PC-9 (cell line): ENCODE measurements around the gene LRMDA. TPM values are rescaled to one million over a fixed set of nuclear protein-coding genes. Genes with fewer than 3 reads are reported as not detected.

Experiments used
- BruUV-seq: library from RNA; stranded (reverse); fragments of 400-500 nt; replicated peaks from 2 replicates; lab custom pipeline; 2021; lab: Mats Ljungman, UMichigan
- CTCF ChIA-PET: fragments of 300-600 bp; sonication (Branson Sonifier 250); formaldehyde crosslinking; loops from one replicate; lab custom pipeline; 2022; ENCODE audit warnings: antibody characterized with exemption; lab: Charles Lee
- POLR2A ChIA-PET: fragments of 300-600 bp; sonication (Branson Sonifier 250); formaldehyde crosslinking; loops from one replicate; lab custom pipeline; 2022; ENCODE audit warnings: antibody characterized with exemption; ENCODE audit not compliant: unreplicated experiment; lab: Charles Lee
- DNase-seq, 2 experiments: peaks; one replicate each; pipeline versions ENCODE4 v3.0.0 to v3.0.0-alpha.2; 2015 to 2022; ENCODE audit warnings: mixed read lengths in 1 of 2
- H2AFZ ChIP-seq: fragments of 200-600 bp; sonication (generic); 2 replicates; pipeline ENCODE4 v1.8.1; 2017; ENCODE audit warnings: antibody characterized with exemption
- H3F3A ChIP-seq: fragments of 200-600 bp; sonication (generic); 2 replicates; pipeline ENCODE4 v1.8.1; 2017; ENCODE audit warnings: antibody characterized with exemption, mild to moderate bottlenecking, low read depth; ENCODE audit not compliant: insufficient read depth
- H3K27ac ChIP-seq: fragments of 200-600 bp; sonication (generic); 2 replicates; pipeline ENCODE4 v1.6.1; 2016; ENCODE audit warnings: mixed run types
- H3K27me3 ChIP-seq: fragments of 200-600 bp; sonication (generic); 2 replicates; pipeline ENCODE4 v1.6.1; 2016; ENCODE audit warnings: low read depth, mixed run types; ENCODE audit not compliant: insufficient read depth
- H3K36me3 ChIP-seq: fragments of 200-600 bp; sonication (generic); 2 replicates; pipeline ENCODE4 v1.6.1; 2016; ENCODE audit warnings: low read depth, mixed run types
- H3K4me1 ChIP-seq: fragments of 200-600 bp; sonication (generic); replicated peaks from 2 replicates; pipeline ENCODE4 v1.6.1; 2016; ENCODE audit warnings: mixed run types; ENCODE audit not compliant: insufficient read depth
- H3K4me2 ChIP-seq: fragments of 200-600 bp; sonication (generic); 2 replicates; pipeline ENCODE4 v1.6.1; 2017; ENCODE audit warnings: mixed run types
- H3K4me3 ChIP-seq: fragments of 200-600 bp; sonication (generic); 2 replicates; pipeline ENCODE4 v1.6.1; 2016; ENCODE audit warnings: mixed run types
- H3K79me2 ChIP-seq: fragments of 200-600 bp; sonication (generic); 2 replicates; pipeline ENCODE4 v1.6.1; 2017; ENCODE audit warnings: low read depth, mixed run types
- H3K9me2 ChIP-seq: fragments of 200-600 bp; sonication (generic); 2 replicates; pipeline ENCODE4 v1.8.1; 2017; ENCODE audit warnings: mild to moderate bottlenecking; ENCODE audit not compliant: insufficient read depth
- H3K9me3 ChIP-seq: fragments of 200-600 bp; sonication (generic); 2 replicates; pipeline ENCODE4 v1.8.1; 2016; ENCODE audit warnings: low read depth; ENCODE audit not compliant: insufficient read depth
- H4K20me1 ChIP-seq: fragments of 200-600 bp; sonication (generic); 2 replicates; pipeline ENCODE4 v1.8.1; 2017; ENCODE audit not compliant: insufficient read depth
- EZH2 ChIP-seq: fragments of 200-600 bp; sonication (generic); IDR thresholded peaks from 2 replicates; pipeline ENCODE4 v1.8.0; 2017; ENCODE audit warnings: antibody characterized with exemption, low read depth
- intact Hi-C: fragments of 100-400 bp; cut with micrococcal nuclease; formaldehyde crosslinking; loops from one replicate; pipeline ENCODE4 v1.10.0; 2022; ENCODE audit not compliant: unreplicated experiment
- total RNA-seq: library from RNA; stranded (reverse); gene quantifications from 2 replicates; pipeline ENCODE4 v1.2.3, GENCODE V29; 2021
- TF ChIP-seq, protein P1 (sequence below): fragments of 200-600 bp; sonication (generic); conservative IDR thresholded peaks from 2 replicates; pipeline ENCODE4 v1.6.1; 2017; ENCODE audit warnings: mixed run types, antibody characterized with exemption, mild to moderate bottlenecking, moderate library complexity

LRMDA gene
- total RNA-seq, 1 experiment from 2014 or later, result not detected

DNA sequence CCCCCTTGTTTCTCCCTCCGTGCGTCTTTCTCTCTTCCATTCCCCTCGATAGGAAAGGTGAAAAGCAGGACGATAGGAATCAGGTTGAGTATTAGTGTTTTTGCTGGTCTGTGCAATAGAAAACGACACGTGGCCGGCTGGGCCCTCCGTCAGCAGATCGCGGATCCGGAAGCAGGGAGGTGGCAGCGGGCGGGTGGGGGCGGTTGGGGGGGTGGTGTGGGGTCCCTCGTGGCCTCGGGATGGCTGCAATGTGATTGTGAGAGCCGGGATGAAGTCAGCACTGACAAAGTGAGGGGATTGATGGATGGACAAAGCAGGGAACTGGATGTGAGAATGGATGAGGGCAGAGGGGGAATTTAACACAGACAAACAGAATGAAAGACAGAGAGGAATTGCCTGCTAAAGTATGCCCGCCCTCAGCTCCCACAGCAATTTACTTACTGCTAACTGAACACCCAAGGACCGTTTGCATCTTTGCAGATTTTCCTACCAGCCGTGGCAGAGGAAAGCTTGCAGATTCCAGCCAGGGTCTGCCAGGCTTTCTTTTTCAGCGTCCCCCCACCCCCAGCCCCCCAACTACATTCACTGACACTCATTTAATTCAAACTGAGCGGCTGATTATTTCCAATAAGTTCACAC lies 280.9 kb downstream of the LRMDA start:
- CTCF ChIA-PET, result no interaction called here
- Histone ChIP-seq H2AFZ (no peak overlapping the region), H3K27ac (no peak overlapping the region), H3F3A (no peaks in the 10 kb centered on the region), H3K4me3 (no peak overlapping the region), H3K79me2 (no peaks in the 10 kb centered on the region), H3K4me2 (no peak overlapping the region), H4K20me1 (no peaks in the 10 kb centered on the region), H3K9me2 (no peaks in the 10 kb centered on the region), H3K36me3 (no peaks in the 10 kb centered on the region), H3K4me1 (no peaks in the 10 kb centered on the region), H3K27me3 (no peaks in the 10 kb centered on the region), H3K9me3 (no peaks in the 10 kb centered on the region)
- intact Hi-C loops, result no loop called here
- DNase-seq, result no peak
- no TSS peak for BruUV-seq
- TF ChIP-seq, protein P1, sequence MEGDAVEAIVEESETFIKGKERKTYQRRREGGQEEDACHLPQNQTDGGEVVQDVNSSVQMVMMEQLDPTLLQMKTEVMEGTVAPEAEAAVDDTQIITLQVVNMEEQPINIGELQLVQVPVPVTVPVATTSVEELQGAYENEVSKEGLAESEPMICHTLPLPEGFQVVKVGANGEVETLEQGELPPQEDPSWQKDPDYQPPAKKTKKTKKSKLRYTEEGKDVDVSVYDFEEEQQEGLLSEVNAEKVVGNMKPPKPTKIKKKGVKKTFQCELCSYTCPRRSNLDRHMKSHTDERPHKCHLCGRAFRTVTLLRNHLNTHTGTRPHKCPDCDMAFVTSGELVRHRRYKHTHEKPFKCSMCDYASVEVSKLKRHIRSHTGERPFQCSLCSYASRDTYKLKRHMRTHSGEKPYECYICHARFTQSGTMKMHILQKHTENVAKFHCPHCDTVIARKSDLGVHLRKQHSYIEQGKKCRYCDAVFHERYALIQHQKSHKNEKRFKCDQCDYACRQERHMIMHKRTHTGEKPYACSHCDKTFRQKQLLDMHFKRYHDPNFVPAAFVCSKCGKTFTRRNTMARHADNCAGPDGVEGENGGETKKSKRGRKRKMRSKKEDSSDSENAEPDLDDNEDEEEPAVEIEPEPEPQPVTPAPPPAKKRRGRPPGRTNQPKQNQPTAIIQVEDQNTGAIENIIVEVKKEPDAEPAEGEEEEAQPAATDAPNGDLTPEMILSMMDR, result no peak
- no peak for TF ChIP-seq EZH2
- POLR2A ChIA-PET, result no interaction called here

DNA sequence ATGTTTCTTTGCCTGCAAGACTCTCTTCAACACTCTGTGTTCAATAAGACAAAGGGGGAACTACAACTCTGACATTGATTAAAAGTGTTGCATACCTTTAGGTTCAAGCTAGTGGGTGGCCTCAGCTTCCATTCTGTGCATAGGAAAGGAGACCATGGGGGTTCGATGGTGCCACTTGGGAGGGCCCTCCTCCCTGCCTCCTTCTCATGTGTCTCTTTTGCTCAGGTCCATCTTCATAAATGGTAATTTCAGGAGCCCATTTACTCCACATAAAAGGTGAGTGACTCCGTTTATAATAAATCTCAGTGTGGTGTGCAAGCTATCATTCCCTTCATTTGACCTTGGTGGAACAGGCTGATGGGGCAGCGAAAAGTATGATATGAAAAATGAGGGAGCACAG lies 285.1 kb downstream of the LRMDA start:
- Histone ChIP-seq H3K79me2 (no peaks in the 10 kb centered on the region), H4K20me1 (no peaks in the 10 kb centered on the region), H3K9me3 (no peaks in the 10 kb centered on the region), H3K27me3 (no peaks in the 10 kb centered on the region), H3K9me2 (no peaks in the 10 kb centered on the region), H3K4me3 (no peak overlapping the region), H3K4me1 (no peaks in the 10 kb centered on the region), H3K27ac (no peak overlapping the region), H3F3A (no peaks in the 10 kb centered on the region), H3K36me3 (no peaks in the 10 kb centered on the region), H3K4me2 (no peak overlapping the region), H2AFZ (no peak overlapping the region)
- TF ChIP-seq, protein P1, result no peak
- TF ChIP-seq EZH2, result no peak
- CTCF ChIA-PET, result no interaction called here
- intact Hi-C loops, result no loop called here
- no TSS peak for BruUV-seq
- no peak for DNase-seq
- POLR2A ChIA-PET, result no interaction called here

DNA sequence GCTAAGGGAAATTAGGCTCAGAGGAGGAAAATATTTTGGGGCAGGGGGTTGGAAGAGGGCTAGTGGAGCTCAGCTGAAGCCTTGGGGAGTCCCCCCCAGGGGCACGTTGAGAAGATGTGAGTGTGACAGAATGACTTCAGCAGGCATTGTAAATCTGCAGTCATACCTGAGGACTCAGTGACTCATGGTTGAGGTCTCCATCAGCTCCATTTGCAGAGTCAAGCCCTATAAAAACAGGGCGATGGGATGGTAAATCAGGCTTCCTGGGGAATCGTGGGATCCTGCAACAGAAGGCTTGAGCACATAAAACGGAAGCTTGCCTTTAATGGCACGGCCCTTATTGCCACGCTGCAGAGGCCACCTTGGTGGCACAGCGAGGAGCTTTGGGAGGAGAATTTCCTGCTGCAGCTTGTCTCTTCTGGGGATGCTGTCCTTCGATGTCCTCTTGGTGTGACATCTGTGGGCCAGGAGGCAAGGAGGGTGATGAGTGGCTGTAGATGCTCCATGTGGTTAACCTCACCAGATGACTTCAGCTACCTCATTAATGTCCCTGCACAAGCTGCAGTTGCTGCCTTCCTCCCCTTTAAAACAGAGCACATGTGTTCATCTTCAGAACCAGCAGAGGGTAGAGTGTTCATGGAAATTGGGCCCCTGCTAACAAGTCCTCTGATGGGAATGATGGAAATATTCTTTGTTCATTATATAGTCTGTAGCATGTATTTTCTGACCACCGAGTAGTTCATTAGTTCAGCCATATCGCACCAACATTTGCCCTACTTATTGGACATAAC lies 285.9 kb downstream of the LRMDA start:
- no peaks in the 10 kb centered on the region for H3K9me2 ChIP-seq
- BruUV-seq, result no TSS peak
- intact Hi-C loops, result no loop called here

More for the DNA sequence above, 285.9 kb downstream of the LRMDA start:
- H4K20me1 ChIP-seq, result no peaks in the 10 kb centered on the region
- POLR2A ChIA-PET, result no interaction called here
- no peaks in the 10 kb centered on the region for H3F3A ChIP-seq
- no peaks in the 10 kb centered on the region for H3K36me3 ChIP-seq
- DNase-seq, result no peak
- CTCF ChIA-PET, result no interaction called here
- H3K4me2 ChIP-seq, result no peak overlapping the region
- TF ChIP-seq EZH2, result no peak
- H2AFZ ChIP-seq, result no peak overlapping the region
- H3K79me2 ChIP-seq, result no peaks in the 10 kb centered on the region
- H3K4me1 ChIP-seq, result no peaks in the 10 kb centered on the region
- no peaks in the 10 kb centered on the region for H3K27me3 ChIP-seq
- H3K27ac ChIP-seq, result no peak overlapping the region
- H3K4me3 ChIP-seq, result no peak overlapping the region
- H3K9me3 ChIP-seq, result no peaks in the 10 kb centered on the region
